Type B pancreatic cell (in vitro differentiated cells): Measurements from ENCODE around the gene ASCC1. TPM values are rescaled to one million over a fixed set of nuclear protein-coding genes. Genes with fewer than 3 reads are reported as not detected.
"Not testable (repeated sequence)": the region's sequence is repeated elsewhere in the genome, so short reads cannot be mapped to it uniquely, and the experiment has no call there.

ENCODE experiments used
- DNase-seq: peaks from one replicate; pipeline ENCODE4 v3.0.0; 2021; ENCODE audit warnings: mixed read lengths; ENCODE audit not compliant: unreplicated experiment; ENCODE audit errors: extremely low spot score
- H3K27ac Mint-ChIP-seq: 2 replicates; pipeline ENCODE4 v1.8.0; 2021; ENCODE audit warnings: mild to moderate bottlenecking, mixed read lengths
- H3K27me3 Mint-ChIP-seq: 2 replicates; pipeline ENCODE4 v1.8.0; 2021; ENCODE audit warnings: mixed read lengths
- H3K36me3 Mint-ChIP-seq: 2 replicates; pipeline ENCODE4 v1.8.0; 2021; ENCODE audit warnings: mixed read lengths
- H3K4me1 Mint-ChIP-seq: one replicate; pipeline ENCODE4 v1.8.0; 2021; ENCODE audit warnings: mixed read lengths; ENCODE audit not compliant: unreplicated experiment
- H3K4me3 Mint-ChIP-seq: 2 replicates; pipeline ENCODE4 v1.8.0; 2021; ENCODE audit warnings: mild to moderate bottlenecking, mixed read lengths
- H3K9me3 Mint-ChIP-seq: 2 replicates; pipeline ENCODE4 v1.8.0; 2021; ENCODE audit warnings: mixed read lengths
- CTCF ChIP-seq: fragments of 200-600 bp; sonication (generic); conservative IDR thresholded peaks from 2 replicates; pipeline ENCODE4 v1.5.0; 2021; ENCODE audit warnings: antibody characterized with exemption, mild to moderate bottlenecking
- total RNA-seq: library from RNA; stranded (reverse); gene quantifications from 2 replicates; pipeline ENCODE4 v1.2.1, GENCODE V29; 2021; ENCODE audit warnings: low replicate concordance

Gene ASCC1
- total RNA-seq, 1 donor from 2014 or later, result 32.8 TPM

GRCh38 chr10:72146071-72146470, 70.0 kb downstream of the ASCC1 start:
- no peak overlapping the region for H3K4me3 Mint-ChIP-seq
- H3K9me3 Mint-ChIP-seq, result no peaks in the 10 kb centered on the region
- peaks cover 14% of the 10 kb centered on the region for H3K4me1 Mint-ChIP-seq
- no peak overlapping the region for H3K27ac Mint-ChIP-seq
- TF ChIP-seq CTCF, result no peak
- H3K36me3 Mint-ChIP-seq, result peaks cover 4% of the 10 kb centered on the region
- no peak for DNase-seq
- no peaks in the 10 kb centered on the region for H3K27me3 Mint-ChIP-seq

- H3K9me3 Mint-ChIP-seq, result no peaks in the 10 kb centered on the region
- H3K27ac Mint-ChIP-seq, result no peak overlapping the region
- H3K27me3 Mint-ChIP-seq, result no peaks in the 10 kb centered on the region
- DNase-seq, result no peak
- peaks cover 14% of the 10 kb centered on the region for H3K4me1 Mint-ChIP-seq
- no peak for TF ChIP-seq CTCF
- no peak overlapping the region for H3K4me3 Mint-ChIP-seq
- H3K36me3 Mint-ChIP-seq, result peaks cover 4% of the 10 kb centered on the region
These were observed 70.4 kb downstream of the ASCC1 start for GRCh38 chr10:72145657-72146056.

GRCh38 chr10:72140850-72141249, 75.2 kb downstream of the ASCC1 start:
- Mint-ChIP-seq H3K4me3 (no peak overlapping the region), H3K27me3 (no peaks in the 10 kb centered on the region), H3K9me3 (no peaks in the 10 kb centered on the region), H3K27ac (no peak overlapping the region), H3K36me3 (peaks cover 8% of the 10 kb centered on the region), H3K4me1 (peaks cover 7% of the 10 kb centered on the region)
- no peak for DNase-seq
- no peak for TF ChIP-seq CTCF

- no peak for TF ChIP-seq CTCF
- Mint-ChIP-seq H3K27me3 (no peaks in the 10 kb centered on the region), H3K9me3 (no peaks in the 10 kb centered on the region), H3K27ac (no peak overlapping the region), H3K36me3 (peaks cover 13% of the 10 kb centered on the region), H3K4me1 (peaks cover under 1% of the 10 kb centered on the region), H3K4me3 (no peak overlapping the region)
- DNase-seq, result no peak
These were observed 75.9 kb downstream of the ASCC1 start for GRCh38 chr10:72140174-72140573.

- Mint-ChIP-seq H3K36me3 (peaks cover 20% of the 10 kb centered on the region), H3K9me3 (no peaks in the 10 kb centered on the region), H3K27me3 (no peaks in the 10 kb centered on the region), H3K27ac (no peak overlapping the region), H3K4me1 (peaks cover 6% of the 10 kb centered on the region), H3K4me3 (no peak overlapping the region)
- no peak for DNase-seq
- no peak for TF ChIP-seq CTCF
These were observed 78.5 kb downstream of the ASCC1 start for GRCh38 chr10:72137583-72137982.

- not testable (repeated sequence) for H3K27me3 Mint-ChIP-seq, H3K4me1 Mint-ChIP-seq, H3K4me3 Mint-ChIP-seq, H3K9me3 Mint-ChIP-seq, H3K27ac Mint-ChIP-seq, DNase-seq
- H3K36me3 Mint-ChIP-seq, result peaks cover 23% of the 10 kb centered on the region
These were observed 79.9 kb downstream of the ASCC1 start for GRCh38 chr10:72136225-72136624.
